ENCODE measurements around the gene AKR1C1. TPM values are rescaled to one million over a fixed set of nuclear protein-coding genes. Genes with fewer than 3 reads are reported as not detected.
"Not testable (repeated sequence)": the region's sequence is repeated elsewhere in the genome, so short reads cannot be mapped to it uniquely, and the experiment has no call there.

AKR1C1 gene
- 10 to 100 TPM; 35.5 to 61.5 TPM for total RNA-seq
- long read RNA-seq, donor 1, full-length matches to known transcripts = 2 of 5 reads
- long read RNA-seq, donor 1, partial matches to known transcripts = 2 of 5 reads
- long read RNA-seq, donor 1, other reads (novel, unspliced or antisense) = 1 of 5 reads
- long read RNA-seq, donor 2, full-length matches to known transcripts = 8 of 17 reads
- long read RNA-seq, donor 2, partial matches to known transcripts = 1 of 17 reads
- long read RNA-seq, donor 2, other reads (novel, unspliced or antisense) = 8 of 17 reads

GRCh38 chr10:4962876-4963814 lies at the start of gene AKR1C1:
AKR1C1 (plus strand) TSS chr10:4963415; CDS start chr10:4963445, 30 bp downstream.
- intact Hi-C loops (cut with DNase I); DNase-seq (ENCODE audit: low spot score): not testable (repeated sequence)

- DNase-seq (ENCODE audit: low spot score) = no peak
- intact Hi-C loops (cut with DNase I) = no loop called here
Observed at GRCh38 chr10:4914213-4914850, 48.9 kb upstream of the AKR1C1 start.

- intact Hi-C loops (cut with DNase I) = no loop called here
Observed at GRCh38 chr10:4916086-4916716, 47.0 kb upstream of the AKR1C1 start.

GRCh38 chr10:4918236-4918635 lies 45.0 kb upstream of the AKR1C1 start:
- DNase-seq (ENCODE audit: low spot score) = no peak
- intact Hi-C loops (cut with DNase I) = no loop called here

More at GRCh38 chr10:4916086-4916716, 47.0 kb upstream of the AKR1C1 start:
- no peak for DNase-seq (ENCODE audit: low spot score)

GRCh38 chr10:4924482-4924881 lies 38.7 kb upstream of the AKR1C1 start:
- DNase-seq (ENCODE audit: low spot score); intact Hi-C loops (cut with DNase I): not testable (repeated sequence)

- DNase-seq (ENCODE audit: low spot score) = no peak
- intact Hi-C loops (cut with DNase I) = no loop called here
Observed at GRCh38 chr10:4926400-4926799, 36.8 kb upstream of the AKR1C1 start.

- DNase-seq (ENCODE audit: low spot score) = no peak
- intact Hi-C loops (cut with DNase I) = no loop called here
Observed at GRCh38 chr10:4931587-4931986, 31.6 kb upstream of the AKR1C1 start.

- no peak for DNase-seq (ENCODE audit: low spot score)
- intact Hi-C loops (cut with DNase I) = no loop called here
Observed at GRCh38 chr10:4934391-4934987, 28.7 kb upstream of the AKR1C1 start.

- intact Hi-C loops (cut with DNase I) = no loop called here
- no peak for DNase-seq (ENCODE audit: low spot score)
Observed at GRCh38 chr10:4937346-4937745, 25.9 kb upstream of the AKR1C1 start.

GRCh38 chr10:4939224-4940072 lies 23.8 kb upstream of the AKR1C1 start:
- DNase-seq (ENCODE audit: low spot score) = no peak
- intact Hi-C loops (cut with DNase I) = no loop called here

GRCh38 chr10:4940073-4940428 lies 23.2 kb upstream of the AKR1C1 start:
- intact Hi-C loops (cut with DNase I); DNase-seq (ENCODE audit: low spot score): not testable (repeated sequence)

GRCh38 chr10:4940909-4941308 lies 22.3 kb upstream of the AKR1C1 start:
- intact Hi-C loops (cut with DNase I); DNase-seq (ENCODE audit: low spot score): not testable (repeated sequence)

- DNase-seq (ENCODE audit: low spot score) = no peak
- intact Hi-C loops (cut with DNase I) = no loop called here
Observed at GRCh38 chr10:4941540-4942330, 21.5 kb upstream of the AKR1C1 start.

GRCh38 chr10:4942931-4943330 lies 20.3 kb upstream of the AKR1C1 start:
- DNase-seq (ENCODE audit: low spot score); intact Hi-C loops (cut with DNase I): not testable (repeated sequence)

GRCh38 chr10:4943416-4943815 lies 19.8 kb upstream of the AKR1C1 start:
- DNase-seq (ENCODE audit: low spot score); intact Hi-C loops (cut with DNase I): not testable (repeated sequence)

- intact Hi-C loops (cut with DNase I) = no loop called here
- DNase-seq (ENCODE audit: low spot score) = no peak
Observed at GRCh38 chr10:4943821-4944220, 19.4 kb upstream of the AKR1C1 start.

GRCh38 chr10:4944841-4945240 lies 18.4 kb upstream of the AKR1C1 start:
- DNase-seq (ENCODE audit: low spot score) = no peak
- intact Hi-C loops (cut with DNase I) = loop anchor here in 1 of 2 donors (5.0 kb wide), 1 partner anchor 1197 kb away; no protein-coding TSS in a partner anchor

Data from posterior vena cava (tissue), 2 donors.